Measurements from ENCODE around the gene MFSD6. TPM values are rescaled to one million over a fixed set of nuclear protein-coding genes. Genes with fewer than 3 reads are reported as not detected.
A peak's percentile ranks its signal among the peaks of the same experiment; 100 is the strongest.

Gene MFSD6
- total RNA-seq, 6 experiments from 2014 or later: 3.2 to 10.4 (median 9.5) TPM

DNA sequence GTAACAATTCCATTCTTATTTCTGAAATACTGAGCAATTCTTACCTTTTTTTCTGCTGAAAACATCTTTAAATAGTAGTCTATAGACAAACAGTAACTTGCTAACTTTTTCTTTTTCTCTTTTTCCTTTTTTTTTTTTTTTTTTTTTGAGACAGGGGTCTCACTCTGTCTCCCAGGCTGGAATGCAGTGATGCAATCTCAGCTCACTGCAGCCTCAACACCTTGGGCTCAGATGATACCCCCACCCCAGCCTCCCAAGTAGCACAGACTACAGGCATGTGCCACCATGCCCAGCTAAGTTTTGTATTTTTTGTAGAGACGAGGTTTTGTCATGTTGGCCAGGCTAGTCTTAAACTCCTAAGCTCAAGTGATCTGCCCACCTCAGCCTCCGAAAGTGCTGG is 42.2 kb downstream of the MFSD6 start:
- H3K4me3 Mint-ChIP-seq: no peak overlapping the region
- no peak for DNase-seq
- H3K27ac Mint-ChIP-seq: no peak overlapping the region
- no peaks in the 10 kb centered on the region for H3K27me3 Mint-ChIP-seq (ENCODE audit: insufficient read depth)
- H3K4me1 Mint-ChIP-seq (ENCODE audit: low read depth): peaks cover 14% of the 10 kb centered on the region
- no peaks in the 10 kb centered on the region for H3K9me3 Mint-ChIP-seq
- H3K36me3 Mint-ChIP-seq (ENCODE audit: low read depth): no peaks in the 10 kb centered on the region
- TF ChIP-seq, protein P1, sequence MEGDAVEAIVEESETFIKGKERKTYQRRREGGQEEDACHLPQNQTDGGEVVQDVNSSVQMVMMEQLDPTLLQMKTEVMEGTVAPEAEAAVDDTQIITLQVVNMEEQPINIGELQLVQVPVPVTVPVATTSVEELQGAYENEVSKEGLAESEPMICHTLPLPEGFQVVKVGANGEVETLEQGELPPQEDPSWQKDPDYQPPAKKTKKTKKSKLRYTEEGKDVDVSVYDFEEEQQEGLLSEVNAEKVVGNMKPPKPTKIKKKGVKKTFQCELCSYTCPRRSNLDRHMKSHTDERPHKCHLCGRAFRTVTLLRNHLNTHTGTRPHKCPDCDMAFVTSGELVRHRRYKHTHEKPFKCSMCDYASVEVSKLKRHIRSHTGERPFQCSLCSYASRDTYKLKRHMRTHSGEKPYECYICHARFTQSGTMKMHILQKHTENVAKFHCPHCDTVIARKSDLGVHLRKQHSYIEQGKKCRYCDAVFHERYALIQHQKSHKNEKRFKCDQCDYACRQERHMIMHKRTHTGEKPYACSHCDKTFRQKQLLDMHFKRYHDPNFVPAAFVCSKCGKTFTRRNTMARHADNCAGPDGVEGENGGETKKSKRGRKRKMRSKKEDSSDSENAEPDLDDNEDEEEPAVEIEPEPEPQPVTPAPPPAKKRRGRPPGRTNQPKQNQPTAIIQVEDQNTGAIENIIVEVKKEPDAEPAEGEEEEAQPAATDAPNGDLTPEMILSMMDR (IDR thresholded peaks at IDR 0.05): no peak

DNA sequence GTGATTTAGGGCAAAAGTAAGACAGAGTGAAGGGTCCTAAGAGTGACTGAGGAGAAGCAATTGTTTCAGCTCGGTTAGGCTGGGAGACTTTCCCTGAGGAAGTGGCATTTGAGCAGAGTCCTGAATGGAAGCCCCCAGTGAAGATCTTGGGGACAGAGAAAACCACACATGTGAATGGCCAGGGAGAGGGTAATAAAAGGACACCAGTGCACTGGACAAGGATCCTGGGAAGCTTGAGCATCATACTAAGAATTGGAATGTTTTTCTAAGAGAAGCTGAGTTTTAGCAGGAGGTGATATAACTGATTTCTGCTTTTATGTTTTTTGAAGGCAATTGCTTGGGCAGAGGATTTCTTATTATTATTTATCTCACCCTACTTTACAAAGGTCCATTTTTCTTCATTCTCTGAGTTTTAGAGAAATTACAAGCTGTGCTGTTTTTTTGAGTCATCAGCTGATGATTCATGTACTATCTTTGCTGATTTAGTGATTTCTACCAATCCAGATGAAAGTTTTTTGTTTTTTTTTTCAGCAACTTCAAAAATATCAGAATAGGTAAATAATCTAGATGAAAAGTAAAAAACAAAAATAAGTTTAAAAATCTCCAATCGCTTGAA is 43.5 kb downstream of the MFSD6 start:
- peaks cover 14% of the 10 kb centered on the region for H3K4me1 Mint-ChIP-seq (ENCODE audit: low read depth)

DNA sequence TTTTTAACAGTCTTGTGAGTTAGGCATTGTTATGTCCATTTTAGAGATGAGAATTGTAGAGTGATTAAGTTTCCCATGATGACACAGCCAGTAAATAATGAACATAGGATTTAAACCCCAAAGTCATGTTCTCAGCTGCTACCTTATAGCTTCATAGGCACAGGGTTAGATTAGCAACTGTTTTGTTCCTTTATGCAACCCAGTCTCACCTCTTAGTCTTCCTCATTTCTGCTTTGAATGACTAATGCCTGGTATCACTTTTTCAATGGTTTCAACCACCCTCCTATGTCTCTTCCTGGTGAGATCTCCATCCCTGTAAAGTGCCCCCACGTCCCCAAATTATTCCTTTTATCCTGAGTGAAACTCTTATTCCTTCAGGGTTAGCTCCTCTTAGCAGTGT is 44.3 kb downstream of the MFSD6 start:
- Mint-ChIP-seq H3K27ac (no peak overlapping the region), H3K4me3 (no peak overlapping the region), H3K4me1 (ENCODE audit: low read depth) (peaks cover 14% of the 10 kb centered on the region), H3K9me3 (no peaks in the 10 kb centered on the region), H3K27me3 (ENCODE audit: insufficient read depth) (peaks cover 3% of the 10 kb centered on the region), H3K36me3 (ENCODE audit: low read depth) (no peaks in the 10 kb centered on the region)
- DNase-seq: no peak
- TF ChIP-seq, protein P1 (IDR thresholded peaks at IDR 0.05): no peak

More for the DNA sequence above, 43.5 kb downstream of the MFSD6 start:
- Mint-ChIP-seq H3K4me3 (no peak overlapping the region), H3K27me3 (ENCODE audit: insufficient read depth) (peaks cover 3% of the 10 kb centered on the region), H3K27ac (no peak overlapping the region; the same call in 1 of the 2 replicates), H3K9me3 (no peaks in the 10 kb centered on the region), H3K36me3 (ENCODE audit: low read depth) (no peaks in the 10 kb centered on the region)
- DNase-seq: peak; percentile 43
- TF ChIP-seq, protein P1 (IDR thresholded peaks at IDR 0.05): no peak

GRCh38 chr2:190454795-190455194 is 46.6 kb downstream of the MFSD6 start:
- H3K27ac Mint-ChIP-seq: no peak overlapping the region
- peaks cover 14% of the 10 kb centered on the region for H3K4me1 Mint-ChIP-seq (ENCODE audit: low read depth)
- no peak overlapping the region for H3K4me3 Mint-ChIP-seq
- TF ChIP-seq, protein P1 (IDR thresholded peaks at IDR 0.05): no peak
- no peaks in the 10 kb centered on the region for H3K9me3 Mint-ChIP-seq
- DNase-seq: no peak
- H3K36me3 Mint-ChIP-seq (ENCODE audit: low read depth): no peaks in the 10 kb centered on the region
- peaks cover 3% of the 10 kb centered on the region for H3K27me3 Mint-ChIP-seq (ENCODE audit: insufficient read depth)

DNA sequence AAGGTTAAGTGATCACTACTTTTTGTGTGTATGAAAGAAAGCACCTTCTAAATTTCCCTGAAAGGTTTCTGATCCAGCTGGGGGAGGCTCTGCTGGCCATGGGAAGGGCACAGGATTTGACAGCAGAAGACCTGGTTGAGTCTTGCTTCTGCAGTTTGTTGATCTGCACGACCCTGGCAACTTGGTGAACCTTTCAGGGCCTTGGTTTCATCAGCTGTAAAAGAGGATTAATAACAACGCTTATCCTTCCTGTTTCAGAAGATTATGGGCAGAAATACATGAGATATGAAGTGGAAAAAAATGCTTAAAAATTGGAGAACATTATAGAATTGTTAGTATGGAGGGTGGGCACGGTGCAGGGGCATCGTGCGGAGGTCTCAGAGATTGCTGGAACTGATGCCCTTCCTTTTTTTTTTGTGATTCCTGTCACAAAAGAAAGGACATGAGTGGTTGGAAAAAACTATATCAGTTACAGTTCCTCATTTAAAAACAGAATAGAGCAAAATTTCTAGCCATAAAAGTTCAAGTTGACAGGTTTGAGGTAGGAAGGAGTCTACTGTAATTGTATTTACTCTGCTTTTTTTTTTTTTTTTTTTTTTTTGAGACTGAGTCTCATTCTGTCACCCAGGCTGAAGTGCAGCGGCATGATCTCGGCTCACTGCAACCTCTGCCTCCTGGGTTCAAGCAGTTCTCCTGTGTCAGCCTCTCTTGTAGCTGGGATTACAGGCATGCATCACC is 47.4 kb downstream of the MFSD6 start:
- no peak overlapping the region for H3K4me3 Mint-ChIP-seq
- H3K9me3 Mint-ChIP-seq: no peaks in the 10 kb centered on the region
- DNase-seq: no peak
- H3K27me3 Mint-ChIP-seq (ENCODE audit: insufficient read depth): peaks cover 3% of the 10 kb centered on the region
- H3K4me1 Mint-ChIP-seq (ENCODE audit: low read depth): peaks cover 14% of the 10 kb centered on the region
- TF ChIP-seq, protein P1 (IDR thresholded peaks at IDR 0.05): no peak
- H3K27ac Mint-ChIP-seq: no peak overlapping the region
- no peaks in the 10 kb centered on the region for H3K36me3 Mint-ChIP-seq (ENCODE audit: low read depth)
